Activated T-helper 9 cell treated with anti-CD3 and anti-CD28 coated beads, Interleukin-2, amount 50 U/mL, for 16 hours (primary cell): Measurements from ENCODE around the gene ADGRL3.

Experiments
- DNase-seq: peaks from one replicate; pipeline ENCODE4 v3.0.0-alpha.2; 2020; ENCODE audit warnings: low read depth

Gene ADGRL3

GRCh38 chr4:61200187-61200915 lies at the start of gene ADGRL3:
Gene ADGRL3 (plus strand): TSS chr4:61200326.
- no peak for DNase-seq

- DNase-seq = no peak
These were observed 47.7 kb upstream of the ADGRL3 start for GRCh38 chr4:61152433-61152832.

GRCh38 chr4:61160478-61160877 lies 39.6 kb upstream of the ADGRL3 start:
- no peak for DNase-seq

GRCh38 chr4:61162116-61162515 lies 38.0 kb upstream of the ADGRL3 start:
- no peak for DNase-seq

GRCh38 chr4:61173799-61174198 lies 26.3 kb upstream of the ADGRL3 start:
- no peak for DNase-seq

- DNase-seq = no peak
These were observed 24.6 kb upstream of the ADGRL3 start for GRCh38 chr4:61175495-61175894.

- DNase-seq = no peak
These were observed 22.8 kb upstream of the ADGRL3 start for GRCh38 chr4:61177367-61177766.

- DNase-seq = no peak
These were observed 19.7 kb upstream of the ADGRL3 start for GRCh38 chr4:61180405-61180804.

- DNase-seq = no peak
These were observed 17.2 kb upstream of the ADGRL3 start for GRCh38 chr4:61182915-61183314.

GRCh38 chr4:61185288-61185687 lies 14.8 kb upstream of the ADGRL3 start:
- no peak for DNase-seq

GRCh38 chr4:61192392-61192791 lies 7.7 kb upstream of the ADGRL3 start:
- DNase-seq = no peak

- DNase-seq = no peak
These were observed 6.3 kb upstream of the ADGRL3 start for GRCh38 chr4:61193863-61194262.

GRCh38 chr4:61194571-61194970 lies 5.6 kb upstream of the ADGRL3 start:
- no peak for DNase-seq

- DNase-seq = no peak
These were observed 5.0 kb upstream of the ADGRL3 start for GRCh38 chr4:61195101-61195500.

- DNase-seq = no peak
These were observed 1.4 kb upstream of the ADGRL3 start for GRCh38 chr4:61198686-61199085.

GRCh38 chr4:61199873-61200186 lies 296 bp upstream of the ADGRL3 start:
- no peak for DNase-seq

GRCh38 chr4:61200916-61201526 lies 895 bp downstream of the ADGRL3 start:
- DNase-seq = no peak

- DNase-seq = no peak
These were observed 1.4 kb downstream of the ADGRL3 start for GRCh38 chr4:61201561-61201960.

GRCh38 chr4:61201961-61202637 lies 2.0 kb downstream of the ADGRL3 start:
- DNase-seq = no peak

- no peak for DNase-seq
These were observed 2.7 kb downstream of the ADGRL3 start for GRCh38 chr4:61202638-61203435.

- DNase-seq = no peak
These were observed 3.3 kb downstream of the ADGRL3 start for GRCh38 chr4:61203436-61203790.

- no peak for DNase-seq
These were observed 4.4 kb downstream of the ADGRL3 start for GRCh38 chr4:61204353-61205060.
